ENCODE data around the gene SSNA1. TPM values are rescaled to one million over a fixed set of nuclear protein-coding genes. Genes with fewer than 3 reads are reported as not detected.

The SSNA1 gene
- total and polyA plus RNA-seq, 7 donors, result 39.6 to 122 (median 93.2) TPM

DNA sequence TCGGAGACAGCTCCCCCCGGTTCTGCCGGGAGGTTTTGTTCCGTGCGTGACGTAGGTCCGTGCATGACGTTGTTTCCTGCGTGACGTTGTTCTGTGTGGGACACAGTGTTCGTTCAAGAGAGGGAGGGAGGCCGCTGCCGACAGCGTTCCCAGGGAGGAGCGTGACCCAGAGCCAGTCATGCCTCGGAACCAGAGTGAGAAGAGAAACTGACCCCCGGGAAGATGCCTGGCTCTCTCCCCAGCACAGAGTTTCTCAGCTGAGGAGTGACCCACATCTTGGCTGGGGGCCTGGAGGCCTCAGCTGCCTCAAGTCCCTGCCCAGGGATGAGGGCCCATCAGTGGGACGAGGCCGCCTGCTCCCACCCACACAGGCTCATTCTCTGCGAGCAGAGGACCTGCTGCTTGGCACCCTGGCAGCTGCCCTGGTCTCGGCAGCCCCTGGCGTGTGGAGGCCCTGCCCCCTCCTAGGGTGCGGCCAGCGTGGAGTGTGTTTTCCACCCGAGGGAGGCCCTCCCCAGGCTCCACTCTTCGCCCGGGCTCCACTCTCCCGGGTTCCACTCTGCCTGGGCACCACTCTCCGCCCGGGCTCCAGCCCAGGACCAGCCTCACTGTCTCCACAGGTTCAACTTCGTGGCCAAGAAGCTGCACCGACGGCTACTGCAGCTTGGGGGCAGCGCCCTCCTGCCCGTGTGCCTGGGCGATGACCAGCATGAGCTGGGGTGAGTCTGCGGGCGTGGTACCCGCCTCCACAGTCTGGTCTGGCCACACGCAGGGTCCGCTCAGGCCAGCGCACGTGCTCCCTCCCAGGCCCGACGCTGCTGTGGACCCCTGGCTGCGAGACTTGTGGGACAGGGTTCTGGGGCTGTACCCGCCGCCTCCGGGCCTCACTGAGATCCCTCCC is 24.9 kb downstream of the SSNA1 start:
- H3K36me3 ChIP-seq, result peaks cover 0 to 20% (median 0%) of the 10 kb centered on the region in 4 donors
- peaks cover 0 to 5% (median 0%) of the 10 kb centered on the region in 4 donors for H3K4me1 ChIP-seq
- H3K4me3 ChIP-seq, result no peak overlapping the region
- TF ChIP-seq CTCF (IDR thresholded peaks at IDR 0.05) (no peak), POLR2A (IDR thresholded peaks at IDR 0.05) (no peak), EP300 (IDR thresholded peaks at IDR 0.05) (no peak), POLR2AphosphoS5 (IDR thresholded peaks at IDR 0.05) (no peak)
- no peak for DNase-seq
- WGBS, 2 donors, result 88 to 93% methylated on average over 49 of the region's 49 CpGs
- intact Hi-C loops (cut with DNase I), result no loop called here
- H3K9me3 ChIP-seq, result no peaks in the 10 kb centered on the region
- H3K27me3 ChIP-seq, result no peaks in the 10 kb centered on the region
- H3K27ac ChIP-seq, result no peak overlapping the region

GRCh38 chr9:137214620-137215019 is 26.1 kb downstream of the SSNA1 start:
- Histone ChIP-seq H3K27ac (no peak overlapping the region), H3K4me3 (no peak overlapping the region), H3K9me3 (no peaks in the 10 kb centered on the region), H3K27me3 (no peaks in the 10 kb centered on the region), H3K4me1 (peaks cover 0 to 5% (median 0%) of the 10 kb centered on the region in 4 donors), H3K36me3 (peaks cover 0 to 16% (median 0%) of the 10 kb centered on the region in 4 donors)
- DNase-seq, result no peak
- intact Hi-C loops (cut with DNase I), result no loop called here
- 95% methylated on average over 19 of the region's 19 CpGs for WGBS, 2 donors
- no peak for TF ChIP-seq CTCF (IDR thresholded peaks at IDR 0.05)
- TF ChIP-seq EP300 (IDR thresholded peaks at IDR 0.05), result no peak
- TF ChIP-seq POLR2A (IDR thresholded peaks at IDR 0.05), result no peak
- no peak for TF ChIP-seq POLR2AphosphoS5 (IDR thresholded peaks at IDR 0.05)

DNA sequence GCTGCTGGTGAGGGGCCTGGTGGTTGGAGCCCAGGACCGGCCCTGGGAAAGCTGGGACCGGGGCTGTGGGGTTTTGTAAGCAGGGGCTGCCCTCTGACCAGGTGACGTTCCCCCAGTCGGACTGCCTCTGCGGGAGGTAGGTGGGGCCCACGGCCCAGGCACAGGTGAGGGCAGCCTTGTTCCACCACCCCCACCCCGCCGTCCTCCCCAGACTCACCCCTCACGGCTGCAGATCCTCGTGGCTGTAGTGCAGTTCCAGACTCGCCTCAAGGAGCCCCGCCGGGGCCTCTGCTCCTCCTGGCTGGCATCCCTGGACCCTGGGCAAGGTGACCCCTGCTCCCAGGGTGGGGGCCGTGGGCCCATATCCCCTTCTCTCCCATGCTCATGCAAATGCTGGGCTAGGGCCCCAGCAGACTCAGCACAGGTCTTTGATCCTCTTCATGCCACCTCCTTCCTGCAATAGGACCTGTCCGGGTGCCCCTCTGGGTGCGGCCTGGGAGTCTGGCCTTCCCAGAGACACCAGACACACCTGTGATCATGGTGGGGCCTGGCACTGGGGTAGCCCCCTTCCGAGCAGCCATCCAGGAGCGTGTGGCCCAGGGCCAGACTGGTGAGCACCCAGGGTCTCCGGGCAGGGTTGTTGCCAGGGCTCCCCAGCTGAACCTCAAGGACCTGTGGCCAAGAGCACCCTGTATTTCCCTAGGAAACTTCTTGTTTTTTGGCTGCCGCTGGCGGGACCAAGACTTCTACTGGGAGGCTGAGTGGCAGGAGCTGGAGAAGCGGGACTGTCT is 26.9 kb downstream of the SSNA1 start:
- intact Hi-C loops (cut with DNase I), result no loop called here
- no peaks in the 10 kb centered on the region for H3K9me3 ChIP-seq
- TF ChIP-seq EP300 (IDR thresholded peaks at IDR 0.05) (no peak), POLR2AphosphoS5 (IDR thresholded peaks at IDR 0.05) (no peak), CTCF (IDR thresholded peaks at IDR 0.05) (no peak), POLR2A (IDR thresholded peaks at IDR 0.05) (no peak)
- no peak for DNase-seq
- H3K27ac ChIP-seq, result no peak overlapping the region
- peaks cover 0 to 15% (median 0%) of the 10 kb centered on the region in 4 donors for H3K36me3 ChIP-seq
- H3K27me3 ChIP-seq, result no peaks in the 10 kb centered on the region
- 93 to 96% methylated on average over 22 of the region's 22 CpGs for WGBS, 2 donors
- peaks cover 0 to 5% (median 0%) of the 10 kb centered on the region in 4 donors for H3K4me1 ChIP-seq
- H3K4me3 ChIP-seq, result no peak overlapping the region

DNA sequence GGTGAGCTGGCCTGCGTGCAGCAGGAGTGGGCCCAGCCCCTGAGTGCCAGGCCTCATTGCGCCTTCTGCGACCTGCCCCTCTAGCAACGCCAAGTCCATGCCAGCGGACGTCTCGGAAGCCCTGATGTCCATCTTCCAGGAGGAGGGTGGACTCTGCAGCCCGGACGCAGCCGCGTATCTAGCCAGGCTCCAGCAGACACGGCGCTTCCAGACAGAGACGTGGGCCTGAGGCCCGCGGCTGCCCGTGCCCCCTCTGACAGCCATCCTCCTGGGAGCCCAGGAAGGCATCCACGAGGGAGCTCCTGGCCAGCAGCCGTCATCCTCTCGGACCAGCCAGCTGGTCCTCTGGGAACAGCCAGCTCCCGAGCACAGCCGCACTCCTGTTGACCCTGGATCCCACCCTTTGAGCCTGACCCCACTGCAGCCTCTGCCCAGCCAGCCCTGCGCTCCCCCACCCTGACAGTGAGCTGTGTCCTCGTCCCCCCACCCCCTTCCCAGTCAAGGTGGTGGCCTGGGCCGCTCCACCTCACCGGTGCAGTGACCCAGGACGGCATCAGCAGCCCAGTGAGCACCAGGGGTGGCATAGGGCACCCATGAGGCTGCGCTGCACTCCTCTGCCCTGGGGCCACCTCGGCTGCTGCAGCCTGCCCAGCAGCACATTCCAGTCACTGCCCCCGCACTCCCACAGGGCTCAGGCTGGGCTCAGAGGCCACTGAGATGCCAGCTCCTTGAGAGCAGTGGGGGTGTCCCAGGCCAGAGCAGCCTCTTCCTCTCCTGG is 27.9 kb downstream of the SSNA1 start:
- Histone ChIP-seq H3K27ac (no peak overlapping the region), H3K4me1 (peaks cover 0 to 11% (median 4%) of the 10 kb centered on the region in 4 donors)
- TF ChIP-seq CTCF (IDR thresholded peaks at IDR 0.05) (no peak), EP300 (IDR thresholded peaks at IDR 0.05) (no peak), POLR2AphosphoS5 (IDR thresholded peaks at IDR 0.05) (no peak), POLR2A (IDR thresholded peaks at IDR 0.05) (no peak)

More for the DNA sequence above, 27.9 kb downstream of the SSNA1 start:
- intact Hi-C loops (cut with DNase I), result no loop called here
- no peaks in the 10 kb centered on the region for H3K9me3 ChIP-seq
- H3K4me3 ChIP-seq, result no peak overlapping the region
- no peak for DNase-seq
- H3K27me3 ChIP-seq, result no peaks in the 10 kb centered on the region
- WGBS, 2 donors, result 92 to 95% methylated on average over 30 of the region's 30 CpGs
- peaks cover 0 to 15% (median 0%) of the 10 kb centered on the region in 4 donors for H3K36me3 ChIP-seq
